Jurkat, Clone E6-1 (cell line): ENCODE measurements around the gene EEF2KMT.
"Not testable (repeated sequence)": the region's sequence is repeated elsewhere in the genome, so short reads cannot be mapped to it uniquely, and the experiment has no call there.

Experiments
- DNase-seq: peaks from one replicate; pipeline ENCODE4 v3.0.0-alpha.2; 2011; ENCODE audit warnings: low read depth, low spot score
- H3K4me3 ChIP-seq: 2 replicates; pipeline ENCODE4 v1.5.1; 2011; ENCODE audit warnings: mild to moderate bottlenecking, low read length, control low read depth, moderate library complexity

The EEF2KMT gene

GRCh38 chr16:5097061-5097469 is 530 bp downstream of the EEF2KMT start:
- not testable (repeated sequence) for DNase-seq
- H3K4me3 ChIP-seq: peak overlapping the region; percentile 74

- DNase-seq: not testable (repeated sequence)
- H3K4me3 ChIP-seq: peak overlapping the region; percentile 74
Observed at GRCh38 chr16:5096437-5097060, 1.0 kb downstream of the EEF2KMT start.

DNA sequence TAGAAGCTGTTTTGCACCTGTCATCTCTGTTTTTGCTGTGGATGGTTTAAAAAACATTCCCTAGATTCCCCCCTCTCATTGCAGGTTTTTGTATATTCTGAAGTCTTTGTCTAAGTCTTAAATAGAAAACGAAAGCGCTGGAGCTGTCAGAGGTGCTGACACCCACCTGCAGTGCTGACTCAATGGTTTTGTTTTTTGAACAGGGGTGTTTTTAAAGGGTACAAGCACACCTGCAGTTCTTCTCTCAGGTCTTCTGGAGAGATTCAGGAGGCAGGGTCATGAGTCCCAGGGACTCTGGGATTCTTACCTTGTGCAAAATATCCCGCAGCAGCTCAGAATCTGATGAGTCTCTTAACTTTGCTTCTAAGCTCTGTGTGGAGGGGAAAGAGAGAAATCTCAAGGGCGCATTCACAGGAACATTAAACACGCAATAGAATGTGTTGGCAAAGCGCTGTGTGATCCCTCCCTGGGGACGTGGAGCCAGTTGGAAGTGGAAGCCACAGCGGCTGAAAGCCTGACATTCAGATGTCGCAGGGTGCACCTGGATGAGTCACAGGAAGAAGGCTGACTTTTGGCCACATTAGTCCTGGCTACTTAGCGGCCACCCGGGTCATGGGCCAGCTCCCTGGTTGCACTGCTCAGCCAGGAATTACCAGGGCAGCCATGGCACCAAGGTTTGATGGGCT is 2.3 kb downstream of the EEF2KMT start:
- not testable (repeated sequence) for H3K4me3 ChIP-seq, DNase-seq

DNA sequence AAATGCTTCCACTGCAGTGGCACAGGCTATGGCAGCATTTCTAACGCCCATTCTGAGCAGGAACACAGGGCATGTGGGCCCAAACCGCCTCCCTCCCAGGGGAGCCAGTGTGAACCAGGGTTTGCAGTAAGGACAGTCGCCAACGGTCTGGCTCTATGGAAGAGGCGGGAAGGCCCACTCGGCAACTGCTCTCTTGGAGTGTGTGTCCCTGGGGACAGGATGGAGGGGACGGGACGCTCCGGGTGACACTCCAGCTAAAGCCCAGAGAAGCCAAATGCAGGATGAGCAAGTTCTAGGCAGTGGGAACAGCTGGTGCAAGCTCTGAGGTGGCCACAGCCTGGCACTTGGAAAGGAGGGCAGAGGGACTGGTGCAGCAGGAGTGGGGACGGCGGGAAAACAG is 3.8 kb downstream of the EEF2KMT start:
- not testable (repeated sequence) for DNase-seq, H3K4me3 ChIP-seq

- not testable (repeated sequence) for DNase-seq, H3K4me3 ChIP-seq
Observed at GRCh38 chr16:5093081-5093480, 4.5 kb downstream of the EEF2KMT start.

DNA sequence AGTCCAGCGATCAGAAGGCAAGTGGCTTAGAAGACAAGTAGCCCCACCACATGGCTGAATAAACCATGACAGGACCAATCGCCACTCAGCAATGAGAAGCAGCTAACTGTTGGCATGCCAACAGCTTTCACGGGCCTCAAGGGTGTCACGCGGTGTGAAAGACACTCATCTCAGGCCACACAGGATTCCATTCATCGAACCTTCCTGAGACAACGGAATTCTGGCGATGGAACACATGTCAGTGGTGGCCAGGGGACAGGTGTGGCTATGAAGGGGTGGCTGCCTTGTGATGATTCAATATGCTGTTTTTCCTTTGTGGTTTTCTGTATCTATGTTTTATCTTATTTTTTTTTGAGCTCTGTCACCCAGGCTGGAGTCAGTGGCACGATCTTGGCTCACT is 7.0 kb downstream of the EEF2KMT start:
- DNase-seq: peak; percentile 69
- H3K4me3 ChIP-seq: not testable (repeated sequence)

DNA sequence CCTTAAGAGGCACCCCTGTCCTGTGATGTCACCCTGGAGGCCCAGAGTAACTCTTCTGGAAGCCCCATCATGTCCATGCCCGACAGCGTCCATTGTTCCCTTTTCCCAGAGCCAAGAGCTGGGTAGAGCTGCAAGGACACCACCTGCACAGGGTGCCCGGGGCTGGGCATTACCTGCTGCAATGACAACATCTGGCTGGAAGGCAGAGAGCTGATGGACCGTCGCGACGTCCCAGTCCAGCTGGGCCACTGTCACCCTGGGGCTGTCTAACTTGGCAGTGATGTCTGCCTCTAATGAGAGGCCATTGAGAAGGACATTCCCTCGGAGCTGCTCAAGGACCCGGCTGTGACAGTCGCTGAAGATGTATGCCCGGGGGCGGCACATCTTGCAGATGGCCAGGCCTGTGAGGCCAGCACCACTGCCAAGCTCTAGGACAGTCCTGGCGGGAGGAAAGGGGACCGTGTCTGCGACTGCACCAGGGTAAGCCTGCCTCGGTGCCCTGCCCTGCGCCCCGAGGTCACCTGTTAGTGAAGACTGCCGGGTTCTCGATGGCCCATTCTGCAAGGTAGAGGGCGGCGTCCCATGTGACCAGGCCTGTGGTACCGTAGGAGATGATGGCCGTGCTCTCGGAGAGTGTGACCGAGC is 7.6 kb downstream of the EEF2KMT start:
- not testable (repeated sequence) for H3K4me3 ChIP-seq, DNase-seq

- not testable (repeated sequence) for DNase-seq, H3K4me3 ChIP-seq
Observed at GRCh38 chr16:5088936-5089335, 8.7 kb downstream of the EEF2KMT start.

- H3K4me3 ChIP-seq: not testable (repeated sequence)
Observed at GRCh38 chr16:5088086-5088790, 9.4 kb downstream of the EEF2KMT start.

GRCh38 chr16:5085716-5086115 is 11.9 kb downstream of the EEF2KMT start:
- DNase-seq: not testable (repeated sequence)

More at GRCh38 chr16:5088086-5088790, 9.4 kb downstream of the EEF2KMT start:
- DNase-seq: not testable (repeated sequence)

DNA sequence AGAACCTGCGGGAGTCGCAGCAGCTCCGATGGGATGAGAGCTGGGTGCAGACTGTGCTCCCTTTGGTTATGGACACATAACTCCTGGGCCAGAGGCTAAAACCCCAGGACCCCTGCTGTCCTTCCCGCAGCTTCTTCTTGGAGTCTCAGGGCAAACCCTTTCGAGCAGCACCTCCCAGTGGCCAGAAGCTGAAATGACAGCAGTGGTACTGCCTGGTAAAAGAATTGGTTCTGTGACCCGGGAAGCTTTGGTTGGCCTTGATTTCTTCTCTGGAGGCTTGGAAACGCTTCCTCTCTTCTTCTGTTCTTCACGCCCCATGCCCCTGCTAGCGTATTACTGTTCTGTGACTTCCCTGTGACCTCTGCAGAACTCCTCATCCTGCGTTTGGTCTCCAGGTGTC is 12.8 kb downstream of the EEF2KMT start:
- DNase-seq: peak; percentile 70
- not testable (repeated sequence) for H3K4me3 ChIP-seq

More at GRCh38 chr16:5085716-5086115, 11.9 kb downstream of the EEF2KMT start:
- not testable (repeated sequence) for H3K4me3 ChIP-seq

DNA sequence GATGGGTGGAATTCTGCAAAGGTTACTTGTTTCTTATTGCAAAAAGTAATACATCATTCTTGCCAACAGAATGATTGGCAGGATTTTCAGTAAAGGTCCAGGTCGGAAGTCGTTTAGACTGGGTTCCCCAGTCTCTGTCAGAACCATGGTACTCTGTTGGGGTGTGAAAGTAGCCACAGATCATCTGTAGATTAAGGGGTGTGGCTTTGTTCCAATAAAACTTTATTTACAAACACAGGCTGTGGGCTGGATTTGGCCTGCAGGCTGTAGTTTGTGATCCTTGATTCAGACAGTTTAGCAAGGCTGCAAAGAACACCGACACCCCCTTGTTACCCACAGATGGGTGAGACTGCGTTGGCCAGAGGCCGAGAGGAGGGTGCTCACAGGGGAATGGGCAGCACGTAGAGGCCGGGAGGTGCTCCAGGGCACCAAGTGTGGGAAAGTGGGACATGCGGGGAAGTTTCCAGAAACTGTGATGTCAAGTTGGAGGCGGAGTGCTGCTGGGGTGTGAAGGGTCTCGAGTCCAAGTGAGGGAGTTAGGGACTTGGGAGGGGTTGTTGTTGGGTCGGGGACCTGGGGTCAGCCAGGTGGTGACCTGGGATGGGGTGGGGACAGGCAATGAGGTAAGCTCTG is 13.4 kb downstream of the EEF2KMT start:
- not testable (repeated sequence) for H3K4me3 ChIP-seq, DNase-seq

GRCh38 chr16:5083646-5084045 is 13.9 kb downstream of the EEF2KMT start:
- not testable (repeated sequence) for DNase-seq, H3K4me3 ChIP-seq

DNA sequence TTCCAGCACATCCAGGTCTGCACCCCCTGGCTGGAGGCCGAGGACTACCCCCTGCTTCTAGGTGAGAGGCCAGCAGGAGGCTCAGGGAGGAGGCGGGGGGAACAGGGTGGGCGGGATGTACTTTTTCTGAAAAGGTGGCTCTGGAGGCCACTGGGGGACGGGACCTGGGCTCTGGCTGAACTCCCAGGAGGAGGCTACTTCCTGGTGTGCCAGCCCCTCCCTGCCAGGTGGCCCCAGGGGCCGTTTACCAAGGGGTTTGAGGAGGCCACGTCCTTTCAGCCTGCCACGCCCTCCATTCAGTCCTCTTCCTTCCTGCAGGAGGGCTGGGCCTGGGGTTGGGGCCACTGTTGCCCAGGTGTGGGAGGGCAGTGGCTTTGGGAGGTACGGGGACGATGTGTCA is 16.6 kb downstream of the EEF2KMT start:
- not testable (repeated sequence) for DNase-seq, H3K4me3 ChIP-seq

DNA sequence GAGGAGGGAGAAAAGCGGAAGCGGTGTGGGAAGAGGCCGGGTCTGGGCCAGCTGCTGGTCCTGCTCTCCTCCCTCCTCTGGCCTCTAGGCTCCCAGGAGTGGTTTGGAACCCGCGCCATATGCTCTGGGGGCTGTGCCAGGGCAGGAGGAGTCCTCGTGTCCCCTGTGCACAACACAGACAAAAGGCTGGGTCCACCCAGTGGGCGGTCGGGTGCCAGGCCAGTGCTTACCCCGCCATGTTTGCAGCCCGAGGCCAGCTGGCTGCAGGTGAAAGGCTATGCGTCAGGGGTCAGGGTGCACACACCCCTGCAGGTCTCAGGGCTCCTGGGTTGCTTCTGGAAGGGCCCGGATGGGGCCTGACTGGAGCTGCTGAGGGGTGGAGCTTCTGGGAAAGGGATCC is 17.1 kb downstream of the EEF2KMT start:
- not testable (repeated sequence) for DNase-seq, H3K4me3 ChIP-seq

DNA sequence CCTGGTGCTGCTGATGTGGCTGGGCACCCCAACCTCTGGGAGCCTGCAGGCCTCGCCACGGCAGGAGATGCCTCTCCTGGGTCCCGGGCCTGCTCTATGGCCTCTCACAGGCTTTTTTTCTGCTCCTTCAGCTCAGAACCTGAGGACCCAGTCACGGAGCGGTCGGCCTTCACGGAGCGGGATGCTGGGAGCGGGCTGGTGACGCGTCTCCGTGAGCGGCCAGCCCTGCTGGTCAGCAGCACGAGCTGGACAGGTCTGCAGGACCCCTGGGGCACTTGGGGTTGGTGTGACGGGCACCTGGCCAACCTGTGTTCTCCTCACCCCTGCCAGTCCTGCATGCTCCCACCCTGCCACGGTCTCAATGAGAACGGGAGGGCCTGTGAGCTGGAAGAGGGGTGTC is 19.0 kb downstream of the EEF2KMT start:
- DNase-seq: no peak
- no peak overlapping the region for H3K4me3 ChIP-seq

- H3K4me3 ChIP-seq: no peak overlapping the region
- DNase-seq: no peak
Observed at GRCh38 chr16:5077304-5077703, 20.3 kb downstream of the EEF2KMT start.

DNA sequence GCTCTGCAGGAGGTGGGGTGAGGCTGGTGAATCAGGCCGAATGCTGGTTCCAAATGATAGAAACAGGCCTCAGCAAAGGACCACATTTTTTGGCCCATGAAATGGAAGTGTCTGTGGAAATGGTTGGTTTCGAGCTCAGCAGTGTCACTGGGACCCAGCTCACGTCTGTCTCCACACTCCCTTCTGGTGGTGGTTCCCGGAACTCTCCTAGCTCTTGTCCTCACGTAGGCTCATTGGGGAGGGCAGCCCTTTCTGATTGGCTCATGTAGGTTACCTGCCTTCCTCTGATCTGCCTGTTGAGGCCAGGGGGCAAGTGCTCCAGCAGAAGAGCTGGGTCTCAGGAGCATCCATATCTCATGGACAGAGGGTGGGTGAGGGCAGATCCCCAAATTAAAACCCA is 22.0 kb downstream of the EEF2KMT start:
- DNase-seq: no peak
- H3K4me3 ChIP-seq: no peak overlapping the region

- not testable (repeated sequence) for DNase-seq, H3K4me3 ChIP-seq
Observed at GRCh38 chr16:5073771-5074170, 23.8 kb downstream of the EEF2KMT start.
